ENCODE measurements around the gene TRMT112.
A peak's percentile ranks its signal among the peaks of the same experiment; 100 is the strongest.

The TRMT112 gene

DNA sequence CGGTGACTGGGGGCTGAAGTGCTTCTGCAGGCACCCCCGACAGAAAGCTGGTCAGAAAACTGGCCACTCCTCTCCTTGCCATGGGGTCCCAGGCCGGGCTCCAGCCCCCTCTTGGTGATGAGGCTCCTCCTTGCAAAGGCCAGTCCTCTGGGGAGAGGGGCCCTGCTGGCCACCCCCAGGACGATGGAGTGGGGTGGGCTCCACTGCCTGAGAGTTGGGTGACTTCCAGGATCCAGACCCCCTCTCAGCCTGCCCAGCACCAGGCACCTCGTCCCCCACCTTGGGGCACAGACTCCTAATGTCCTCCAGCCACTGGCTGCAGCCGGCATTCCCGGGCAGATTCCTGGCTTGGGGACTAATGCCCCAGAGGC is 41.2 kb upstream of the TRMT112 start:
- no peaks in the 10 kb centered on the region for H3K79me2 ChIP-seq (ENCODE audit: insufficient read depth, low read length)
- TF ChIP-seq, protein P1, sequence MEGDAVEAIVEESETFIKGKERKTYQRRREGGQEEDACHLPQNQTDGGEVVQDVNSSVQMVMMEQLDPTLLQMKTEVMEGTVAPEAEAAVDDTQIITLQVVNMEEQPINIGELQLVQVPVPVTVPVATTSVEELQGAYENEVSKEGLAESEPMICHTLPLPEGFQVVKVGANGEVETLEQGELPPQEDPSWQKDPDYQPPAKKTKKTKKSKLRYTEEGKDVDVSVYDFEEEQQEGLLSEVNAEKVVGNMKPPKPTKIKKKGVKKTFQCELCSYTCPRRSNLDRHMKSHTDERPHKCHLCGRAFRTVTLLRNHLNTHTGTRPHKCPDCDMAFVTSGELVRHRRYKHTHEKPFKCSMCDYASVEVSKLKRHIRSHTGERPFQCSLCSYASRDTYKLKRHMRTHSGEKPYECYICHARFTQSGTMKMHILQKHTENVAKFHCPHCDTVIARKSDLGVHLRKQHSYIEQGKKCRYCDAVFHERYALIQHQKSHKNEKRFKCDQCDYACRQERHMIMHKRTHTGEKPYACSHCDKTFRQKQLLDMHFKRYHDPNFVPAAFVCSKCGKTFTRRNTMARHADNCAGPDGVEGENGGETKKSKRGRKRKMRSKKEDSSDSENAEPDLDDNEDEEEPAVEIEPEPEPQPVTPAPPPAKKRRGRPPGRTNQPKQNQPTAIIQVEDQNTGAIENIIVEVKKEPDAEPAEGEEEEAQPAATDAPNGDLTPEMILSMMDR (IDR thresholded peaks at IDR 0.05; ENCODE audit: low read length): no peak
- no peak for TF ChIP-seq EZH2 (IDR thresholded peaks at IDR 0.05; ENCODE audit: borderline replicate concordance, low read length)
- peaks cover 37% of the 10 kb centered on the region; the same call in 1 of the 2 replicates for H3K36me3 ChIP-seq (ENCODE audit: insufficient read depth, low read length)
- H3K4me3 ChIP-seq (ENCODE audit: low read depth, low read length, poor library complexity, severe bottlenecking): peak overlapping the region; percentile 71
- H4K20me1 ChIP-seq (ENCODE audit: insufficient read depth, low read length): no peaks in the 10 kb centered on the region
- no peaks in the 10 kb centered on the region for H3K9me2 ChIP-seq (ENCODE audit: low read depth, low read length)
- no peaks in the 10 kb centered on the region for H3K27me3 ChIP-seq (ENCODE audit: insufficient read depth, low read length)
- H3K9ac ChIP-seq (ENCODE audit: low read length): peak overlapping the region; percentile 80
- peaks cover 26% of the 10 kb centered on the region for H3K4me1 ChIP-seq (ENCODE audit: insufficient read depth, low read length, severe bottlenecking)
- H3K27ac ChIP-seq (ENCODE audit: low read depth, low read length, poor library complexity, severe bottlenecking): peak overlapping the region; percentile 36
- no peaks in the 10 kb centered on the region for H3K9me3 ChIP-seq (ENCODE audit: low read length)
- H3F3A ChIP-seq (ENCODE audit: insufficient read depth, low read length): no peaks in the 10 kb centered on the region
- no peak overlapping the region for H2AFZ ChIP-seq (ENCODE audit: low read length)
- peak overlapping the region; percentile 88 for H3K4me2 ChIP-seq (ENCODE audit: low read length)

DNA sequence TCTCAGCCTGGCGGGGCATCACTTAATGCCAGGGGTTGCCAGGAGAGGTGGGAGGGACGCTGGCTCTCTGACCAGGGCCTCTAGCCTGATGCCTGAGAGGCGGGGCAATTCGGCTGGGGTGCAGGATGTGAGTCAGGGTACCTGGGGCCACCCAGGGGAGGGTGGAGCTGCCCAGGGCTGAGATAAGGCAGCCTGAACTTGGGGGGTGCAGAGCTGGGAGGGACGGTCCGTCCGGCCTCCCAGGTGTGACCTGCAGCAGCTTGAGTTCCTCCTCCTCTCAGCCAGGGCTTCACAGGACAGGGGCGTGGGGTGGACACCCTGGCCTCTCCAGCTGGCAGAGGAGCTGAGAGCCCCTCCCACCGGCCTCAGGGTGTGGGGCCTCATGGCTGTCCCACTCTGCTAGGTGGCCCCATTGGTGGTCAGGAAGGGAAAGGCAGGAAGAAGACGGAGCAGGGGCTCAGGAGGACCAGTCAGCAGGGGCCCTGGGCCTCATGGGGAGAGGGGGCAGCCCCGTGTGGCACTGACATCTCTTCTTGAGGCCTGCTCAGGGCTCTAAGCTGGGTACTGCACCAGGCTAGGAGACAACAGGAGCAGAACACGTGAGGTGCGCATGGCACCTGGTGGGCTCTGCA is 40.7 kb upstream of the TRMT112 start:
- Histone ChIP-seq H3K9me3 (ENCODE audit: low read length) (no peaks in the 10 kb centered on the region), H3K4me2 (ENCODE audit: low read length) (peak overlapping the region; percentile 88), H4K20me1 (ENCODE audit: insufficient read depth, low read length) (no peaks in the 10 kb centered on the region), H3K79me2 (ENCODE audit: insufficient read depth, low read length) (no peaks in the 10 kb centered on the region), H3K27ac (ENCODE audit: low read depth, low read length, poor library complexity, severe bottlenecking) (peak overlapping the region; percentile 36), H3K9me2 (ENCODE audit: low read depth, low read length) (no peaks in the 10 kb centered on the region), H3K9ac (ENCODE audit: low read length) (peak overlapping the region; percentile 80; the same call in 1 of the 2 replicates), H3K27me3 (ENCODE audit: insufficient read depth, low read length) (no peaks in the 10 kb centered on the region), H3K4me1 (ENCODE audit: insufficient read depth, low read length, severe bottlenecking) (peaks cover 26% of the 10 kb centered on the region), H3K36me3 (ENCODE audit: insufficient read depth, low read length) (peaks cover 36% of the 10 kb centered on the region; the same call in 1 of the 2 replicates), H3K4me3 (ENCODE audit: low read depth, low read length, poor library complexity, severe bottlenecking) (peak overlapping the region; percentile 71), H2AFZ (ENCODE audit: low read length) (no peak overlapping the region), H3F3A (ENCODE audit: insufficient read depth, low read length) (no peaks in the 10 kb centered on the region)
- TF ChIP-seq EZH2 (IDR thresholded peaks at IDR 0.05; ENCODE audit: borderline replicate concordance, low read length): no peak
- TF ChIP-seq, protein P1 (IDR thresholded peaks at IDR 0.05; ENCODE audit: low read length): no peak

DNA sequence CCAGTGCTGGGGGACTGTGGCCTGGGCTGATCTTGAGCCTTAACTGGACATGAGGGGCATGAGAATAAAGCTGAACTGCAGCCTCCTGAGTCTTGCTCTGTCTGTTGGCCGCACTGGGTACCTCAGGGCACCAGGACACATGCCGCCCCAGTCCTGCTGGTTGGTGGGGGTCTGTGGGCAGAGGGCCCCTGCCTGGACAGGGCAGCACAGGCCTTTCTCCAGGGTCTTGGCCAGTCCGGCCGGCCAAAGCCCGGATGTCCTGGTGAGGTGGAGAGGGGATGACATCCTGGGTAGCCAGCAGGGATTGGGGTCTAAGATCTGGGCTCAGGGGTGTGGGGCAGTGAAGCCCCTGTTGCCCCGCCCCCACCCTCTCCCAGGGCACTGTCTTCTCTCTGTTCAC is 40.1 kb upstream of the TRMT112 start:
- H3K27ac ChIP-seq (ENCODE audit: low read depth, low read length, poor library complexity, severe bottlenecking): no peak overlapping the region
- no peaks in the 10 kb centered on the region for H3K27me3 ChIP-seq (ENCODE audit: insufficient read depth, low read length)
- peaks cover 26% of the 10 kb centered on the region for H3K4me1 ChIP-seq (ENCODE audit: insufficient read depth, low read length, severe bottlenecking)
- H3K4me3 ChIP-seq (ENCODE audit: low read depth, low read length, poor library complexity, severe bottlenecking): no peak overlapping the region
- no peaks in the 10 kb centered on the region for H4K20me1 ChIP-seq (ENCODE audit: insufficient read depth, low read length)
- H2AFZ ChIP-seq (ENCODE audit: low read length): no peak overlapping the region
- H3K9ac ChIP-seq (ENCODE audit: low read length): no peak overlapping the region
- no peaks in the 10 kb centered on the region for H3K79me2 ChIP-seq (ENCODE audit: insufficient read depth, low read length)
- H3K9me3 ChIP-seq (ENCODE audit: low read length): no peaks in the 10 kb centered on the region
- no peaks in the 10 kb centered on the region for H3K9me2 ChIP-seq (ENCODE audit: low read depth, low read length)
- H3K36me3 ChIP-seq (ENCODE audit: insufficient read depth, low read length): peaks cover 37% of the 10 kb centered on the region; the same call in 1 of the 2 replicates
- TF ChIP-seq EZH2 (IDR thresholded peaks at IDR 0.05; ENCODE audit: borderline replicate concordance, low read length): no peak
- TF ChIP-seq, protein P1 (IDR thresholded peaks at IDR 0.05; ENCODE audit: low read length): no peak
- H3F3A ChIP-seq (ENCODE audit: insufficient read depth, low read length): no peaks in the 10 kb centered on the region
- no peak overlapping the region for H3K4me2 ChIP-seq (ENCODE audit: low read length)
